ENCODE results near the gene SLC30A9. TPM values are rescaled to one million over a fixed set of nuclear protein-coding genes. Genes with fewer than 3 reads are reported as not detected.
A peak's percentile ranks its signal among the peaks of the same experiment; 100 is the strongest.

The SLC30A9 gene
- 34.9 TPM for polyA plus RNA-seq (2013, experiment 1 of 2)
- polyA plus RNA-seq (2013, experiment 2 of 2): 35.7 TPM

- peak within 1 kb of the TSS; percentile 92 for H4K8ac ChIP-seq (ENCODE audit: low read length)
- peaks cover 10% of the 10 kb centered on the region for H3K79me1 ChIP-seq (replicated peaks; ENCODE audit: low read length, poor library complexity, severe bottlenecking)
- H3K4ac ChIP-seq (ENCODE audit: low read depth in 1 of 2, low read length in 2 of 2): peak within 1 kb of the TSS in 1 of 2 experiments; percentile 28
- no peaks in the 10 kb centered on the region for H3K36me3 ChIP-seq (ENCODE audit: control insufficient read depth in 1 of 2, insufficient read depth in 2 of 2, low read depth in 1 of 2, low read length in 2 of 2)
- H3K9me3 ChIP-seq (ENCODE audit: control insufficient read depth, low read length): no peaks in the 10 kb centered on the region
- peak; percentile 96 for DNase-seq
- H3K4me3 ChIP-seq (ENCODE audit: insufficient read depth in 1 of 2, low read depth in 1 of 2, low read length in 2 of 2): peak within 1 kb of the TSS; percentile 84 to 86
- H3K27me3 ChIP-seq (ENCODE audit: control insufficient read depth in 1 of 2, insufficient read depth in 1 of 2, low read length in 2 of 2): no peaks in the 10 kb centered on the region
- peak within 1 kb of the TSS; percentile 95 for H3K4me2 ChIP-seq (ENCODE audit: low read length, poor library complexity, severe bottlenecking)
- peaks cover 5% of the 10 kb centered on the region for H3K4me1 ChIP-seq (ENCODE audit: control insufficient read depth, insufficient read depth, low read depth, low read length)
- peak within 1 kb of the TSS; percentile 19 for H2BK15ac ChIP-seq (ENCODE audit: low read depth, poor library complexity, severe bottlenecking)
- peak within 1 kb of the TSS; percentile 99 for H2AFZ ChIP-seq (ENCODE audit: low read depth, low read length)
- no peak within 1 kb of the TSS for H2BK12ac ChIP-seq (ENCODE audit: low read length in 2 of 2)
- H2BK5ac ChIP-seq (ENCODE audit: low read depth, low read length, poor library complexity, severe bottlenecking): peak within 1 kb of the TSS; percentile 66
- H4K91ac ChIP-seq (ENCODE audit: low read length): peak within 1 kb of the TSS; percentile 67
- H3K14ac ChIP-seq (ENCODE audit: low read length in 2 of 2): peak within 1 kb of the TSS in 1 of 2 experiments; percentile 6
- H3K18ac ChIP-seq (ENCODE audit: low read depth in 1 of 2, low read length in 2 of 2): peak within 1 kb of the TSS; percentile 93 to 95
- H2BK120ac ChIP-seq (ENCODE audit: low read depth, low read length): peak within 1 kb of the TSS; percentile 62
- H3K27ac ChIP-seq (ENCODE audit: low read length, poor library complexity, severe bottlenecking): peak within 1 kb of the TSS; percentile 28
- no peak within 1 kb of the TSS for H2AK5ac ChIP-seq (ENCODE audit: low read length, severe bottlenecking)
- H3K23ac ChIP-seq (ENCODE audit: low read length in 2 of 2): peak within 1 kb of the TSS in 1 of 2 experiments; percentile 96
- peak within 1 kb of the TSS; percentile 98 for H3K9ac ChIP-seq (ENCODE audit: low read length)
- WGBS: under 1% methylated on average over 64 of the region's 64 CpGs
Measured at GRCh38 chr4:41990365-41991111, at the start of gene SLC30A9. TSS of gene SLC30A9 (plus strand) at chr4:41990530. CDS start at chr4:41990652, 122 bp downstream.

GRCh38 chr4:41940834-41941233 lies 49.5 kb upstream of the SLC30A9 start:
- no peak overlapping the region for H3K23ac ChIP-seq (ENCODE audit: low read length in 2 of 2)
- H3K14ac ChIP-seq (ENCODE audit: low read length in 2 of 2): no peak overlapping the region
- no peak overlapping the region for H2BK12ac ChIP-seq (ENCODE audit: low read length in 2 of 2)
- no peak overlapping the region for H2BK120ac ChIP-seq (ENCODE audit: low read depth, low read length)
- no peak overlapping the region for H3K4ac ChIP-seq (ENCODE audit: low read depth in 1 of 2, low read length in 2 of 2)
- H3K27me3 ChIP-seq (ENCODE audit: control insufficient read depth in 1 of 2, insufficient read depth in 1 of 2, low read length in 2 of 2): no peaks in the 10 kb centered on the region
- H4K8ac ChIP-seq (ENCODE audit: low read length): no peak overlapping the region
- no peak overlapping the region for H2AFZ ChIP-seq (ENCODE audit: low read depth, low read length)
- no peak overlapping the region for H3K9ac ChIP-seq (ENCODE audit: low read length)
- no peak overlapping the region for H2AK5ac ChIP-seq (ENCODE audit: low read length, severe bottlenecking)
- H3K9me3 ChIP-seq (ENCODE audit: control insufficient read depth, low read length): no peaks in the 10 kb centered on the region
- H3K4me1 ChIP-seq (ENCODE audit: control insufficient read depth, insufficient read depth, low read depth, low read length): peaks cover 5% of the 10 kb centered on the region
- H4K91ac ChIP-seq (ENCODE audit: low read length): no peak overlapping the region
- H3K4me2 ChIP-seq (ENCODE audit: low read length, poor library complexity, severe bottlenecking): no peak overlapping the region
- peaks cover 0 to 61% of the 10 kb centered on the region in 2 experiments for H3K36me3 ChIP-seq (ENCODE audit: control insufficient read depth in 1 of 2, insufficient read depth in 2 of 2, low read depth in 1 of 2, low read length in 2 of 2)
- no peak overlapping the region for H3K4me3 ChIP-seq (ENCODE audit: insufficient read depth in 1 of 2, low read depth in 1 of 2, low read length in 2 of 2)
- DNase-seq: no peak
- H2BK15ac ChIP-seq (ENCODE audit: low read depth, poor library complexity, severe bottlenecking): no peak overlapping the region
- H2BK5ac ChIP-seq (ENCODE audit: low read depth, low read length, poor library complexity, severe bottlenecking): no peak overlapping the region
- peaks cover 6% of the 10 kb centered on the region for H3K79me1 ChIP-seq (replicated peaks; ENCODE audit: low read length, poor library complexity, severe bottlenecking)
- no peak overlapping the region for H3K18ac ChIP-seq (ENCODE audit: low read depth in 1 of 2, low read length in 2 of 2)
- H3K27ac ChIP-seq (ENCODE audit: low read length, poor library complexity, severe bottlenecking): no peak overlapping the region

- no peak overlapping the region for H2BK15ac ChIP-seq (ENCODE audit: low read depth, poor library complexity, severe bottlenecking)
- no peaks in the 10 kb centered on the region for H3K9me3 ChIP-seq (ENCODE audit: control insufficient read depth, low read length)
- DNase-seq: no peak
- H3K36me3 ChIP-seq (ENCODE audit: control insufficient read depth in 1 of 2, insufficient read depth in 2 of 2, low read depth in 1 of 2, low read length in 2 of 2): peaks cover 4 to 80% of the 10 kb centered on the region in 2 experiments
- H2BK120ac ChIP-seq (ENCODE audit: low read depth, low read length): no peak overlapping the region
- no peak overlapping the region for H2AFZ ChIP-seq (ENCODE audit: low read depth, low read length)
- H2AK5ac ChIP-seq (ENCODE audit: low read length, severe bottlenecking): no peak overlapping the region
- no peak overlapping the region for H3K4me2 ChIP-seq (ENCODE audit: low read length, poor library complexity, severe bottlenecking)
- no peak overlapping the region for H3K4ac ChIP-seq (ENCODE audit: low read depth in 1 of 2, low read length in 2 of 2)
- no peak overlapping the region for H4K8ac ChIP-seq (ENCODE audit: low read length)
- no peak overlapping the region for H3K18ac ChIP-seq (ENCODE audit: low read depth in 1 of 2, low read length in 2 of 2)
- H3K9ac ChIP-seq (ENCODE audit: low read length): no peak overlapping the region
- no peak overlapping the region for H3K14ac ChIP-seq (ENCODE audit: low read length in 2 of 2)
- no peaks in the 10 kb centered on the region for H3K27me3 ChIP-seq (ENCODE audit: control insufficient read depth in 1 of 2, insufficient read depth in 1 of 2, low read length in 2 of 2)
- H3K23ac ChIP-seq (ENCODE audit: low read length in 2 of 2): no peak overlapping the region
- peaks cover 8% of the 10 kb centered on the region for H3K79me1 ChIP-seq (replicated peaks; ENCODE audit: low read length, poor library complexity, severe bottlenecking)
- H2BK5ac ChIP-seq (ENCODE audit: low read depth, low read length, poor library complexity, severe bottlenecking): no peak overlapping the region
- WGBS: no CpG with 5 or more reads among the region's 2 CpGs
- no peak overlapping the region for H3K4me3 ChIP-seq (ENCODE audit: insufficient read depth in 1 of 2, low read depth in 1 of 2, low read length in 2 of 2)
- no peak overlapping the region for H2BK12ac ChIP-seq (ENCODE audit: low read length in 2 of 2)
- H4K91ac ChIP-seq (ENCODE audit: low read length): no peak overlapping the region
- no peaks in the 10 kb centered on the region for H3K4me1 ChIP-seq (ENCODE audit: control insufficient read depth, insufficient read depth, low read depth, low read length)
- H3K27ac ChIP-seq (ENCODE audit: low read length, poor library complexity, severe bottlenecking): no peak overlapping the region
Measured at GRCh38 chr4:41943506-41943905, 46.8 kb upstream of the SLC30A9 start.

- Histone ChIP-seq H3K27ac (ENCODE audit: low read length, poor library complexity, severe bottlenecking) (no peak overlapping the region), H3K4me3 (ENCODE audit: insufficient read depth in 1 of 2, low read depth in 1 of 2, low read length in 2 of 2) (no peak overlapping the region), H4K8ac (ENCODE audit: low read length) (no peak overlapping the region), H3K23ac (ENCODE audit: low read length in 2 of 2) (no peak overlapping the region), H2BK12ac (ENCODE audit: low read length in 2 of 2) (no peak overlapping the region), H3K4me1 (ENCODE audit: control insufficient read depth, insufficient read depth, low read depth, low read length) (no peaks in the 10 kb centered on the region), H2BK5ac (ENCODE audit: low read depth, low read length, poor library complexity, severe bottlenecking) (no peak overlapping the region), H3K14ac (ENCODE audit: low read length in 2 of 2) (no peak overlapping the region), H3K79me1 (replicated peaks; ENCODE audit: low read length, poor library complexity, severe bottlenecking) (peaks cover 6% of the 10 kb centered on the region), H4K91ac (ENCODE audit: low read length) (no peak overlapping the region), H3K4me2 (ENCODE audit: low read length, poor library complexity, severe bottlenecking) (no peak overlapping the region), H3K18ac (ENCODE audit: low read depth in 1 of 2, low read length in 2 of 2) (no peak overlapping the region), H2AK5ac (ENCODE audit: low read length, severe bottlenecking) (no peak overlapping the region), H3K9me3 (ENCODE audit: control insufficient read depth, low read length) (no peaks in the 10 kb centered on the region), H3K4ac (ENCODE audit: low read depth in 1 of 2, low read length in 2 of 2) (no peak overlapping the region), H3K9ac (ENCODE audit: low read length) (no peak overlapping the region), H2BK15ac (ENCODE audit: low read depth, poor library complexity, severe bottlenecking) (no peak overlapping the region), H3K27me3 (ENCODE audit: control insufficient read depth in 1 of 2, insufficient read depth in 1 of 2, low read length in 2 of 2) (no peaks in the 10 kb centered on the region), H2AFZ (ENCODE audit: low read depth, low read length) (no peak overlapping the region), H3K36me3 (ENCODE audit: control insufficient read depth in 1 of 2, insufficient read depth in 2 of 2, low read depth in 1 of 2, low read length in 2 of 2) (peaks cover 4 to 78% of the 10 kb centered on the region in 2 experiments), H2BK120ac (ENCODE audit: low read depth, low read length) (no peak overlapping the region)
- DNase-seq: no peak
Measured at GRCh38 chr4:41944089-41944488, 46.2 kb upstream of the SLC30A9 start.
